ENCODE measurements around the gene CEACAM19.
"Not testable (repeated sequence)": the region's sequence is repeated elsewhere in the genome, so short reads cannot be mapped to it uniquely, and the experiment has no call there.

Gene CEACAM19

GRCh38 chr19:44645407-44646048 is 25.8 kb upstream of the CEACAM19 start:
- DNase-seq (ENCODE audit: low spot score) = no peak

- no peak for DNase-seq (ENCODE audit: low spot score)
Measured at GRCh38 chr19:44646049-44646416, 25.2 kb upstream of the CEACAM19 start.

- no peak for DNase-seq (ENCODE audit: low spot score)
Measured at GRCh38 chr19:44647144-44647543, 24.1 kb upstream of the CEACAM19 start.

GRCh38 chr19:44648631-44649251 is 22.5 kb upstream of the CEACAM19 start:
- no peak for DNase-seq (ENCODE audit: low spot score)

DNA sequence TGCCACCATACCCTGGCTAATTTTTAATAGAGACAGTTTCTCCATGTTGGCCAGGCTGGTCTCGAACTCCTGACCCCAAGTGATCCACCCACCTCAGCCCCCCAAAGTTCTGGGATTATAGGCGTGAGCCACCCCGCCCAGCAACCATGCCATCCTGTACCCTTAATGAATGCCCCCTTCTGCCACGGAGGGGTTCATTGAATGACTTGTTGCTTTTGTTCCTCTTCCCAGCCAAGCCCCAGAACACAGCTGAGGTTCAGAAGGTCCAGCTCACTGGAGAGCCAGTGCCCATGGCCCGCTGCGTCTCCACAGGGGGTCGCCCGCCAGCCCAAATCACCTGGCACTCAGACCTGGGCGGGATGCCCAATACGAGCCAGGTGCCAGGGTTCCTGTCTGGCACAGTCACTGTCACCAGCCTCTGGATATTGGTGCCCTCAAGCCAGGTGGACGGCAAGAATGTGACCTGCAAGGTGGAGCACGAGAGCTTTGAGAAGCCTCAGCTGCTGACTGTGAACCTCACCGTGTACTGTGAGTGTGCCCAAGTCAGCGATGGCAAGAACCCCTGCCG is 21.6 kb upstream of the CEACAM19 start:
- DNase-seq (ENCODE audit: low spot score) = no peak

GRCh38 chr19:44653343-44653742 is 17.9 kb upstream of the CEACAM19 start:
- DNase-seq (ENCODE audit: low spot score) = no peak

GRCh38 chr19:44653977-44654774 is 17.1 kb upstream of the CEACAM19 start:
- DNase-seq (ENCODE audit: low spot score) = peak; percentile 69

- DNase-seq (ENCODE audit: low spot score) = peak; percentile 42
Measured at GRCh38 chr19:44657211-44657921, 13.9 kb upstream of the CEACAM19 start.

DNA sequence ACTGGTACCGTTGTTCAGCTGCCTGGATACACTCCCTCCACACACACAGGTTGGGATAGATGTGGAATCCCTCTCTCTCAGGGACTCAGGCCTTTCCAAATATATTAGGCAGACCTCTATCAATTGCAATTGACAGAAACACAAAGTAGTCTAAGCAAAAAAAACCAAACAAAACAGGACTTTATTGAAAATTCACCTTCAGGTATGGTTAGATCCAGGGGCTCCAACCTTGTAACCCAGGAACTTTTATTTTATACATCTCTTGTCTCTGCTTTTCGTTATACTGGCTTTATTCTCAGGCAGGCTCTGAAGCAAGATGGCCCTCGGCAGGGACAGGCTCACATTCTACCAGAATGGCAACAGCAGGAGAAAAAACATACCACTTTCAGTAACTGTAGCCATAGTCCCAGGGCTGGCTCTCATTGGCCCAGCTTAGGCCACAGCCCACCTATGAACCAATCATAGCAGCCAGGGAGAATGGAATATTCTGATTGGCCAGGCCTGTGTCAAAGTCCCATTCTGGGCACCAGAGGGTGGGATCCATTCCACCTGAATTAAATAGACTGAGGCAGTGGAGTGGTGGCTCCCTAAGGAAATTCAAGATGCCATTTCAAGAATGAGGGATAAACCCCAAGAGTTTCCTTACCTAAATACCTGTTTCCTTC is 13.1 kb upstream of the CEACAM19 start:
- DNase-seq (ENCODE audit: low spot score) = no peak

DNA sequence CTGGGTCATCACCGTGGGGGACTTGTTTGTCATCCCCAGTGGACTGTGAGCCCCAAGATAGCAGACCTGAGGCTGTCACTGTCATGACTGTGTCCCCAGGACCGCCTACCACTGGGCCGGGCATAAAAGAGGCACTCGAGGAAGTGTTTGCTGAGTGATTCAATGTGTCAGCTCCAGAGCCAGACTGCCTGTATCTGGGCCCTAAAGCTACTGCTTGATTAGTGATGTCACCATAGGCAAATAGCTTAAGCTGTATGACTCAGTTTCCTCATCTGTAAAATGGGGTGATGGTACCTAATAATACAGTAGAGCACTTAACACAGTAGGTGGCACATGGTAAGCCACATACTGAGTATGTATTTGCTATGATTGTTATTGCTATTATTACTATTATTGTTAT is 11.2 kb upstream of the CEACAM19 start:
- no peak for DNase-seq (ENCODE audit: low spot score)

GRCh38 chr19:44661205-44661604 is 10.1 kb upstream of the CEACAM19 start:
- DNase-seq (ENCODE audit: low spot score) = no peak

GRCh38 chr19:44661904-44662303 is 9.4 kb upstream of the CEACAM19 start:
- DNase-seq (ENCODE audit: low spot score) = no peak

- no peak for DNase-seq (ENCODE audit: low spot score)
Measured at GRCh38 chr19:44662691-44663385, 8.4 kb upstream of the CEACAM19 start.

- DNase-seq (ENCODE audit: low spot score) = no peak
Measured at GRCh38 chr19:44663996-44664395, 7.3 kb upstream of the CEACAM19 start.

GRCh38 chr19:44664976-44665375 is 6.3 kb upstream of the CEACAM19 start:
- no peak for DNase-seq (ENCODE audit: low spot score)

DNA sequence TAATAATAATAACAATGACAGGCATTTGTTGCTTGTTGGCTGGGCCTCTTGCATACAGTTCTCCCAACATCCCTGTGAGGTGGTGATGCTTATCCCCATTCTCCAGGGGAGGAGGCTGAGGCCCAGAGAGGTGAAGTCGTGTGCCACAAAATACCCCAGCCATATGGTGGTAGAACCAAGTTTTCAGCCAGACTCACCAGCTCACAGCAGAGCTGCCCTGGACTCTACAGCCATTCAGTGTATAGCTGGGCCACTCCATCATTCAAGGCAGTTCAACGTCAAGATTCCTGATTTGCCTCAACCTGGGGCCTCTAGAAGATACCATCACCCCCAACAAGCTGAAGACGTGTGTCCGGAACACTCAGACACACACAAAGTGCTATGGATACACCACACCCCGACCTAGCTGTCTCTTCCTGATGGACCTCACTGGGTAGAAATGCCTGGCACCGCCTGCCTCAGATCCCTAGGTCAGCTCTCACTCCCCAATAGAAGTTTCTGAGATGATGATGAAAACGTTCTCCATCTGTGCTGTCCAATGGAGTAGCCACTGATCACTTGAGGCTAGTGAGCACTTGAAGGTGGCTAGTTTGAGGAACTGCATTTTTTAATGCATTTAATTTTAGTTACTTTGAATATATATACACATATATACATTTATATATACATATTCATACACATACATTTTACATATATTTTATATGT is 4.3 kb upstream of the CEACAM19 start:
- no peak for DNase-seq (ENCODE audit: low spot score)

- no peak for DNase-seq (ENCODE audit: low spot score)
Measured at GRCh38 chr19:44668985-44669764, 2.1 kb upstream of the CEACAM19 start.

GRCh38 chr19:44670027-44670426 is 1.3 kb upstream of the CEACAM19 start:
- DNase-seq (ENCODE audit: low spot score) = not testable (repeated sequence)

- DNase-seq (ENCODE audit: low spot score) = no peak
Measured at GRCh38 chr19:44672226-44672625, 944 bp downstream of the CEACAM19 start.

DNA sequence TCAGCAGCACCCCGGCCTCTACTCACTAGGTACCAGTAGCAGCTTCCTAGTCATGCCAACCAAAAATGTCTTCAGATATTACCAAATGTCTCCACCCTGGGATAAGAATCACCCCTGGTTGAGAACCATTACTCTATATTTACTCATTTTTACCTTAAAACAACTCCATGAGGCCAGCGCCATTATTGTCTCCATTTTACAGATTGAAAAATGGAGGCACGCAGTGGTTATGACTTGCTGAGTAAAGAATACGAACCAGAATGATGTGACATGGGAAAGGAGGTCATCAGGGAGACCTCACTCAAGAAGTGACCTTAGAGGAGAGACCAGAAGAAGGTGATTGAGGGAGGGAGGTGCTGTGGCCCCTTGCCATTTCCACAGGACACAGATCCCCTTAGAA is 2.2 kb downstream of the CEACAM19 start:
- DNase-seq (ENCODE audit: low spot score) = no peak
